Activated naive CD4-positive, alpha-beta T cell treated with anti-CD3 and anti-CD28 coated beads, Interleukin-2, amount 50 U/mL, for 72 hours (primary cell): Measurements from ENCODE around the gene WBP4. TPM values are rescaled to one million over a fixed set of nuclear protein-coding genes. Genes with fewer than 3 reads are reported as not detected.
A peak's percentile ranks its signal among the peaks of the same experiment; 100 is the strongest.
"Not testable (repeated sequence)": the region's sequence is repeated elsewhere in the genome, so short reads cannot be mapped to it uniquely, and the experiment has no call there.

ENCODE experiments used
- ATAC-seq, 2 donors: fragments of 150-1000 bp; cut with Tn5 transposase; 2 replicates each; pipeline ENCODE4 v1.10.0; 2021; ENCODE audit warnings: mild to moderate bottlenecking in 2 of 2, moderate library complexity in 2 of 2
- DNase-seq, 2 donors: peaks; one replicate each; pipeline ENCODE4 v3.0.0; 2021 to 2022; ENCODE audit warnings: low spot score in 2 of 2
- H3K27ac Mint-ChIP-seq, 2 donors: one replicate each; pipeline ENCODE4 v1.8.0; 2022; ENCODE audit warnings: mild to moderate bottlenecking in 2 of 2, mixed read lengths in 2 of 2
- H3K36me3 Mint-ChIP-seq, 2 donors: one replicate each; pipeline ENCODE4 v1.8.0; 2022; ENCODE audit warnings: mixed read lengths in 2 of 2
- H3K9me3 Mint-ChIP-seq, 2 donors: one replicate each; pipeline ENCODE4 v1.8.0; 2022; ENCODE audit warnings: mixed read lengths in 2 of 2
- total RNA-seq, 2 donors: library from RNA; stranded (reverse); gene quantifications; one replicate each; pipeline ENCODE4 v1.2.3, GENCODE V29; 2022

Gene WBP4
- total RNA-seq, 2 donors from 2014 or later: 5.5 to 11.4 TPM

DNA sequence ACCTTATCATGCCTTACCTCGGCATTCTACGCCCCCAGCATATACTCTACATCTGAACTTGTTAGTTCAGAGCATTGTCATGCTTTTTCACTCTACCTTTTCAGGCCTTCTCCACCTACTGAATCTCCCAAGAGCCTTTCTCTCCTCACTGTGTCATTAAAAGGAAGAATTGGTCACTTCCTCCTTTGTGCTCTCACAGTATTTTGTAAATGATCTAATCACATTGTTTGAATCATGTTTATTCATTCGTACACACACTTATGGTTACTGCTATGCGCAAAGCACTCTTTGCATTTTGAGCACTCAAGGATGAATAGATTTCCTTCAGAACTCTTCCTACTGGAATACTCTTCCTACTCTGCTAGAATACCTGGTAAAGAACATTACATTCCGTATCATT, 26.4 kb upstream of the WBP4 start:
- ATAC-seq: peak in 1 of 2 donors; percentile 18
- DNase-seq: no peak
- no peaks in the 10 kb centered on the region for H3K36me3 Mint-ChIP-seq

DNA sequence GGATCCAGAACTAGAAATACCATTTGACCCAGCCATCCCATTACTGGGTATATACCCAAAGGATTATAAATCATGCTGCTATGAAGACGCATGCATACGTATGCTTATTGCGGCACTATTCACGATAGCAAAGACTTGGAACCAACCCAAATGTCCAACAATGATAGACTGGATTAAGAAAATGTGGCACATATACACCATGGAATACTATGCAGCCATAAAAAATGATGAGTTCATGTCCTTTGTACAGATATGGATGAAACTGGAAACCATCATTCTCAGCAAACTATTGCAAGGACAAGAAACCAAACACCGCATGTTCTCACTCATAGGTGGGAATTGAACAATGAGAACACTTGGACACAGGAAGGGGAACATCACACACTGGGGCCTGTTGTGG, 24.8 kb upstream of the WBP4 start:
- not testable (repeated sequence) for H3K27ac Mint-ChIP-seq, H3K9me3 Mint-ChIP-seq, H3K36me3 Mint-ChIP-seq, ATAC-seq, DNase-seq

More for the DNA sequence above, 26.4 kb upstream of the WBP4 start:
- H3K9me3 Mint-ChIP-seq: no peaks in the 10 kb centered on the region
- no peak overlapping the region for H3K27ac Mint-ChIP-seq

- H3K36me3 Mint-ChIP-seq: peaks cover 0 to 4% of the 10 kb centered on the region in 2 donors
- H3K9me3 Mint-ChIP-seq: no peaks in the 10 kb centered on the region
- ATAC-seq (no peak), DNase-seq (no peak)
- no peak overlapping the region for H3K27ac Mint-ChIP-seq
Measured at GRCh38 chr13:41039746-41040145, 21.6 kb upstream of the WBP4 start.

- DNase-seq (no peak), ATAC-seq (no peak)
- Mint-ChIP-seq H3K9me3 (peaks cover 4 to 7% of the 10 kb centered on the region in 2 donors), H3K27ac (peak overlapping the region in 1 of 2 donors; percentile 8), H3K36me3 (peaks cover 5 to 14% of the 10 kb centered on the region in 2 donors)
Measured at GRCh38 chr13:41040584-41041334, 20.6 kb upstream of the WBP4 start.

DNA sequence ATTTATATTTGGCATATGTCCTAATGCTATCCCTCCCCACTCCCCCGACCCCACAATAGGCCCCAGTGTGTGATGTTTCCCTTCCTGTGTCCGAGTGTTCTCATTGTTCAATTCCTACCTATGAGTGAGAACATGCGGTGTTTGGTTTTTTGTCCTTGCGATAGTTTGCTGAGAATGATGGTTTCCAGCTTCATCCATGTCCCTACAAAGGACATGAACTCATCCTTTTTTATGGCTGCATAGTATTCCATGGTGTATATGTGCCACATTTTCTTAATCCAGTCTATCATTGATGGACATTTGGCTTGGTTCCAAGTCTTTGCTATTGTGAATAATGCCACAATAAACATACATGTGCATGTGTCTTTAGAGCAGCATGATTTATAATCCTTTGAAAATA, 18.9 kb upstream of the WBP4 start:
- H3K9me3 Mint-ChIP-seq, DNase-seq, H3K27ac Mint-ChIP-seq, ATAC-seq: not testable (repeated sequence)
- peaks cover 5 to 31% of the 10 kb centered on the region in 2 donors for H3K36me3 Mint-ChIP-seq

GRCh38 chr13:41048640-41049039, 12.7 kb upstream of the WBP4 start:
- H3K36me3 Mint-ChIP-seq: peaks cover 10 to 48% of the 10 kb centered on the region in 2 donors
- DNase-seq (no peak), ATAC-seq (no peak)
- no peak overlapping the region for H3K27ac Mint-ChIP-seq
- peaks cover 8 to 20% of the 10 kb centered on the region in 2 donors for H3K9me3 Mint-ChIP-seq

DNA sequence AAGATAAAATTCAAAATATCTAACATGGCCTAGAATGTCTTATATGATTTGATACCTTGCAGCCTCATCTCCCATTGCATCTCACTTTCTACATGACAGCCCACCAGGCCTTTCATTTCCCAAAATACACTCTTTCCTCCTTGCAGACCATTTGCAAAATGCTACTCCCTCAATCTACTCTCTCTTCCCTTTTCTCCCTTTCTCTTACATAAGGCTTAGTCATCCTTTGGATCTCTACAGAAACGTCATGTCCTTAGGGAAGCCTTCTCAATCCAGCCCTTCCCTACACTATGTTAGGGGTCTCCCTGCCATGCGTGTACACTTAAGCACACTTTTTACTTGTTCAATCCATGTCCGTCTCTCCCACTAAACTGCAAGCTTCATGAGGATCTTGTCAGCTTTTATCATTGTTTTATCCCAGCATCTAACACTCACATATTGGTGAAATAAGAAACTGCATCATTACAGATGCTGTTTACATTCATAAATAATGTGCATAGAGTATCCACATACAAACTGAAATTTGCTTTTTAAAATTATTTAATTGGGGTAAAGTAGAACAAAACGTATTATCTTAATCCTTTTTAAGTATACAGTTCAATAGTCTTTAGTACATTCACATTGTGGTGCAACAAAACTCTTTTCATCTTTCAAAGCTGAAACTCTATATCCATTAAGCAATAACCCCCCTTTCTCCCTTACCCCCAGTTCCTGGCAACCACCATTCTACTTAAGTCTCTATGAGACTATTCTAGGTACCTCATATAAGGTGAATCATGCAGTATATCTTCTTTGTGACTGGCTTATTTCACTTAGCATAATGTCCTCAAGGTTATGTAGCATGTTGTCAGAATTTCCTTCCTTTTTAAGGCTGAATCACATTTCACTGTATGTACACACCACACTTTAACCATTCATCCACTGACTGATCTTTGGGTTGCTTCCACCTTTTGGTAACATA, 11.5 kb upstream of the WBP4 start:
- H3K9me3 Mint-ChIP-seq: peaks cover 8 to 20% of the 10 kb centered on the region in 2 donors
- H3K27ac Mint-ChIP-seq: no peak overlapping the region
- DNase-seq: no peak
- peak; percentile 88 to 96 for ATAC-seq
- peaks cover 10 to 44% of the 10 kb centered on the region in 2 donors for H3K36me3 Mint-ChIP-seq

- Mint-ChIP-seq H3K36me3 (peaks cover 5 to 17% of the 10 kb centered on the region in 2 donors), H3K9me3 (peaks cover 4 to 13% of the 10 kb centered on the region in 2 donors), H3K27ac (no peak overlapping the region)
- DNase-seq (no peak), ATAC-seq (no peak)
Measured at GRCh38 chr13:41052441-41052840, 8.9 kb upstream of the WBP4 start.

DNA sequence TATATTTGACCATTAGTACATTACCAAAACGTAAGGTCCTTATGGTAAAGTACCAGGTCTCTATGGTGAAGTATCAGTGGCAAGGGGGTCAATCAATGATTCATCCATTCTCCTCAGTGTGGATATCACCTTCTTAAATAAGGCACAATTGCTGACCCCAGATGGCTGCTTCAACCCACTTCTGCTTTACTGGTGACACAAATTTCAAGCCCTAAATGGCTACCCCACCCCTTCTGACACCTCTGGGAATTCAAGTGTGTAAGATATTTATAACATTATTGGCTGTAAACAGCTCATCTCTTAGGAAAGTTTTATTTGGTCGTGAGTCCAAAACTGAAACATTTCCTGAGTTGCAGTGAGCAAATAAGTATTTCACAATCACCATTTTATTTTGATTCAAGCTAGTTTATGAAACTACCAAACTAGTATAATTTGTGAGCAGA, 7.9 kb upstream of the WBP4 start:
- no peak for ATAC-seq
- H3K9me3 Mint-ChIP-seq: peaks cover 4 to 13% of the 10 kb centered on the region in 2 donors

GRCh38 chr13:41054212-41054877, 7.0 kb upstream of the WBP4 start:
- H3K36me3 Mint-ChIP-seq: peaks cover 3 to 10% of the 10 kb centered on the region in 2 donors
- no peak overlapping the region for H3K27ac Mint-ChIP-seq
- DNase-seq: peak in 1 of 2 donors; percentile 28
- peak; percentile 43 to 65 for ATAC-seq
- peaks cover 0 to 5% of the 10 kb centered on the region in 2 donors for H3K9me3 Mint-ChIP-seq

More for the DNA sequence above, 7.9 kb upstream of the WBP4 start:
- H3K36me3 Mint-ChIP-seq: peaks cover 5 to 18% of the 10 kb centered on the region in 2 donors
- no peak overlapping the region for H3K27ac Mint-ChIP-seq
- no peak for DNase-seq

- H3K9me3 Mint-ChIP-seq: no peaks in the 10 kb centered on the region
- ATAC-seq: no peak
- DNase-seq: no peak
- peak overlapping the region in 1 of 2 donors; percentile 6 for H3K27ac Mint-ChIP-seq
- peaks cover 4 to 10% of the 10 kb centered on the region in 2 donors for H3K36me3 Mint-ChIP-seq
Measured at GRCh38 chr13:41054919-41055619, 6.2 kb upstream of the WBP4 start.

DNA sequence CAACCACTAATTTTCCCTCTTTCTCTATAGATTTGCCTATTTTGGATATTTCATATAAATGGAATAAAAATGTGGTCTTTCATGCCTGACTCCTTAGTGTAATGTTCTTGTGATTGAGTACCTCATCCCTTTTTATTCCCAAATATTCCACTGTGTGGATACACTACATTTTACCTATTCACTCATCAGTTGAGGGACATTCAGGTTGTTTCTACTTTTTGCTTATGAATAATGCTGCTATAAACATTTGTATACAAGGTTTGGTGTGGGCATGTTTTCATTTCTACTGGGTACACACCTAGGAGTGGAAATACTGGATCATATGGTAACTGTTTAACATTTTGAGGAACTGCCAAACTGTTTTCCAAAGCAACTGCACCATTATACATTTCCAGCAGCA, 5.1 kb upstream of the WBP4 start:
- Mint-ChIP-seq H3K36me3 (peaks cover 4 to 15% of the 10 kb centered on the region in 2 donors), H3K9me3 (no peaks in the 10 kb centered on the region), H3K27ac (no peak overlapping the region)
- no peak for DNase-seq
- no peak for ATAC-seq

GRCh38 chr13:41056826-41057711, 4.2 kb upstream of the WBP4 start:
- Mint-ChIP-seq H3K27ac (no peak overlapping the region), H3K36me3 (peaks cover 4 to 16% of the 10 kb centered on the region in 2 donors), H3K9me3 (no peaks in the 10 kb centered on the region)
- ATAC-seq (no peak), DNase-seq (no peak)

GRCh38 chr13:41058295-41059070, 2.8 kb upstream of the WBP4 start:
- DNase-seq: no peak
- H3K27ac Mint-ChIP-seq: peak overlapping the region; percentile 93 to 98
- ATAC-seq: no peak
- H3K9me3 Mint-ChIP-seq: no peaks in the 10 kb centered on the region
- peaks cover 9 to 21% of the 10 kb centered on the region in 2 donors for H3K36me3 Mint-ChIP-seq
